LNCaP clone FGC (cell line): ENCODE results near the gene WNT16.

Experiments
- DNase-seq: peaks from one replicate; pipeline ENCODE4 v3.0.0-alpha.2; 2011; ENCODE audit warnings: low read depth
- H3K4me3 ChIP-seq: 2 replicates; pipeline ENCODE4 v1.5.1; 2011; ENCODE audit warnings: mild to moderate bottlenecking, low read depth, low read length, control low read depth
- TF ChIP-seq, protein P1 (sequence below): IDR thresholded peaks from 2 replicates; pipeline ENCODE4 v1.5.1; 2012; ENCODE audit warnings: mild to moderate bottlenecking; ENCODE audit not compliant: control insufficient read depth, insufficient read depth; ENCODE audit errors: extremely low read depth

WNT16 gene, protein sequence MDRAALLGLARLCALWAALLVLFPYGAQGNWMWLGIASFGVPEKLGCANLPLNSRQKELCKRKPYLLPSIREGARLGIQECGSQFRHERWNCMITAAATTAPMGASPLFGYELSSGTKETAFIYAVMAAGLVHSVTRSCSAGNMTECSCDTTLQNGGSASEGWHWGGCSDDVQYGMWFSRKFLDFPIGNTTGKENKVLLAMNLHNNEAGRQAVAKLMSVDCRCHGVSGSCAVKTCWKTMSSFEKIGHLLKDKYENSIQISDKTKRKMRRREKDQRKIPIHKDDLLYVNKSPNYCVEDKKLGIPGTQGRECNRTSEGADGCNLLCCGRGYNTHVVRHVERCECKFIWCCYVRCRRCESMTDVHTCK

GRCh38 chr7:121328508-121329190 is at the start of gene WNT16:
WNT16 (plus strand) TSS chr7:121329000; CDS start chr7:121329293, 293 bp downstream.
- DNase-seq, result no peak
- H3K4me3 ChIP-seq, result no peak within 1 kb of the TSS
- TF ChIP-seq, protein P1, sequence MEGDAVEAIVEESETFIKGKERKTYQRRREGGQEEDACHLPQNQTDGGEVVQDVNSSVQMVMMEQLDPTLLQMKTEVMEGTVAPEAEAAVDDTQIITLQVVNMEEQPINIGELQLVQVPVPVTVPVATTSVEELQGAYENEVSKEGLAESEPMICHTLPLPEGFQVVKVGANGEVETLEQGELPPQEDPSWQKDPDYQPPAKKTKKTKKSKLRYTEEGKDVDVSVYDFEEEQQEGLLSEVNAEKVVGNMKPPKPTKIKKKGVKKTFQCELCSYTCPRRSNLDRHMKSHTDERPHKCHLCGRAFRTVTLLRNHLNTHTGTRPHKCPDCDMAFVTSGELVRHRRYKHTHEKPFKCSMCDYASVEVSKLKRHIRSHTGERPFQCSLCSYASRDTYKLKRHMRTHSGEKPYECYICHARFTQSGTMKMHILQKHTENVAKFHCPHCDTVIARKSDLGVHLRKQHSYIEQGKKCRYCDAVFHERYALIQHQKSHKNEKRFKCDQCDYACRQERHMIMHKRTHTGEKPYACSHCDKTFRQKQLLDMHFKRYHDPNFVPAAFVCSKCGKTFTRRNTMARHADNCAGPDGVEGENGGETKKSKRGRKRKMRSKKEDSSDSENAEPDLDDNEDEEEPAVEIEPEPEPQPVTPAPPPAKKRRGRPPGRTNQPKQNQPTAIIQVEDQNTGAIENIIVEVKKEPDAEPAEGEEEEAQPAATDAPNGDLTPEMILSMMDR, result no peak

DNA sequence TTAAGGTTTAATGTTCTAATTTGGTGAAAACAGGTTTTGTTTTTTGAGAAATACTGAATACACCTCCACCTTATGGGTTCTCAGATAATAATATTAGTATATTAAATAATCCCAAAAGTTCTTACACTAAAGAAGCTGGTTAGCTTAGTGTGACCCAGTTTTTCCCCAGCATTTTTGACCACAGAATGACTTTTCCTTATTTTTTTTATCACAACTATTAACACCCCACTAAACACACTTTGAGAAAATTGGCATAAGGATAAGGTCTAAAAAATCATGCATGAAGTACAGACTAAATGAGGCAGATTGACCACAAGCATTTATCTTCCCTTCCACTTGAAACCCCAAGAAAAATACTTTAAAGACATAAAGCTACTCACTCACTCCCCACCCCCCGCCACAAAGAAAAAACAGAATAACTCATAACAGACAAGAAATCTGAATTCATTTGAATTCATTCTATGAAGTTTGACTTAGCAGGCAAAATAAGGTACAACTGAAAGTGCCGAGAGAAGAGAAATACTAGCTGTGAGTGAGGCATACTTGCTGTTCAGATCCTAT is 49.7 kb upstream of the WNT16 start:
- no peak for DNase-seq
- TF ChIP-seq, protein P1, result no peak
- no peak overlapping the region for H3K4me3 ChIP-seq

DNA sequence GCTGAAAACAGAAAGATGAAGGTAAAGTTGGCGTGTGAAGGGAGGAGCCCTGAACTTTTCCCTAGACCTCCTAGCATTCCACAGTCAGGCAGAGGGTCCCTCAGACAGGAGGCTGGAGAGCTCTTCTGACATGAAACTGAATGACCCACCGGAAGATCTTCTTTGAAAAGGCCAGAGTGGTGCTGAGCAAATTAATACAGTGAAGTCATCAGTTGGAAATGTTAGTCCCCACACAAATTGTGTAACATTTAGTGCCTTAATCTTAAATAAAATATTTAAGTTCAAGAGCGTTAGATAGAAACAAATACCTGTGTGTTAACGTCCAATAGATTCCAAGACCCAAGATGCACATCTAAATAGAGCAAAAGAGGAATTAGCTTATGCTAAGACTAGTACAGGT is 49.0 kb upstream of the WNT16 start:
- H3K4me3 ChIP-seq, result no peak overlapping the region
- no peak for DNase-seq
- TF ChIP-seq, protein P1, result no peak

DNA sequence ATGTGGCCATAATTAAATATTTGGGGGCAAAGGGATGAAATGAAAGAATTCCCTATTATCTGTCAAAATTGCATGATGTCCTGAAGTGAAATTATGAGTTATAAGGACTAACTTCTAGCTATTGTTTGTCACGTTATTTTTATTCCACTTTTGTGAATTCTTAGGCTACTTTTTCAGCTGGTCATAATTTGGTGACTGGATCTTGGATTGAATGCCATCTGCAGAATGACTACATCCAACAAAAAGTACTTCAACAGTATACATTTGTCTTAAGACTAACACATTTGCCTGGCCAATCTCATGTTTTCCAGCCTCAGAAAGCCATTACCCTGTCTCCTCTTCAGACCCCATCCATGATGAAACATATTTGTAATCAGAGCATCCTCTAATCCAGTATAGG is 48.1 kb upstream of the WNT16 start:
- TF ChIP-seq, protein P1, result no peak
- DNase-seq, result no peak
- H3K4me3 ChIP-seq, result no peak overlapping the region

- H3K4me3 ChIP-seq, result no peak overlapping the region
- TF ChIP-seq, protein P1, result no peak
- DNase-seq, result no peak
Observed at GRCh38 chr7:121282129-121282528, 46.7 kb upstream of the WNT16 start.

DNA sequence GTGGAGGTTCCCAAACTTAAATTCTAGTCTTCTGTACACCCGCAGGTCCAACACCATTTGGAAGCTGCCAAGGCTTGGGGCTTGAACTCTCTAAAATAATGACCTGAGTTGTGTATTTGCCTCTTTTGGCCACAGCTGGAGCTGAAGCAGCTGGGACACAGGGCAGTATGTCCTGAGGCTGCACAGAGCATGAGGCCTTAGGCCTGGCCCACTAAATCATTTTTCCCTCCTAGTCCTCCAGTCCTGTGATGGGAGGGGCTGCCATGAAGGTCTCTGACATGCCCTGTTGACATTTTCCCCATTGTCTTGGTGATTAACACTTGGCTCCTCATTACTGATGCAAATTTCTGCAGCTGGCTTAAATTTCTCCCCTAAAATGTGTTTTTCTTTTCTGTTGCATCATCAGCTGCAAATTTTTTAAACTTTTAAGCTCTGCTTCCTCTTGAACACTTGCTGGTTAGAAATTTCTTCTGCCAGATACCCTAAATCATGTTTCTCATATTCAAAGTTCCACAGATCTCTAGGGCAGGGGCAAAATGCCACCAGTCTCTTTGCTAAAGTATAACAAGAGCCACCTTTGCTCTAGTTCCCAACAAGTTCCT is 43.6 kb upstream of the WNT16 start:
- TF ChIP-seq, protein P1, result no peak
- no peak for DNase-seq
- no peak overlapping the region for H3K4me3 ChIP-seq
